Erythroblast (primary cell): ENCODE results near the gene GPR137B.

Experiments used
- GATA1 ChIP-seq: IDR thresholded peaks from 2 replicates; pipeline ENCODE4 v1.6.1; 2011; ENCODE audit warnings: low read depth, mild to moderate bottlenecking, control low read depth, low read length, moderate library complexity
- POLR2A ChIP-seq: IDR thresholded peaks from 2 replicates; pipeline ENCODE4 v1.6.1; 2011; ENCODE audit warnings: mild to moderate bottlenecking, low read length

DNA sequence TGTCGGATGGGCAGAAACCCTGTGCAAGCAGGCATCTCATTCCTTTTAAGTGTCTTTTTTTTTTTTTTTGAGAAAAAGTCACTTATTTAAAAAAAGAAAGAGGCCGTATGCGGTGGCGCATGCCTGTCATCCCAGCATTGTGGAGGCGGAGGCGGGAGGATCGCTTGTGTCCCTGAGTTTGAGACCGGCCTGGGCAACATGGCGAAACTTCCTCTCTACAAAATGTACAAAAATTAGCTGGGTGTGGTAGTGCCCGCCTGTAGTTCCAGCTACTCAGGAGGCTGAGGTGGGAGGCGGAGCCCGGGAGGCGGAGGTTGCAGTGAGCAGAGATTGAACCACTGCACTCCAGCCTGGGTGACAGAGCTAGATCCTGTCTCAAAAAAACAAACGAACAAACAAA, 1.7 kb downstream of the GPR137B start:
- no peak for TF ChIP-seq POLR2A
- TF ChIP-seq GATA1, result no peak
